GM12878 (cell line): ENCODE results near the gene C10orf71. TPM values are rescaled to one million over a fixed set of nuclear protein-coding genes. Genes with fewer than 3 reads are reported as not detected.

Experiments
- CEBPZ ChIP-seq: fragments of 150-350 bp; IDR thresholded peaks from 2 replicates; pipeline ENCODE4 v1.6.1; 2016; ENCODE audit warnings: low read depth, low read length
- CUX1 ChIP-seq: IDR thresholded peaks from 2 replicates; pipeline ENCODE4 v1.6.1; 2012; ENCODE audit warnings: improper control_type of control experiment, low read depth, low read length; ENCODE audit not compliant: insufficient replicate concordance
- EGR1 ChIP-seq, 2 experiments: IDR thresholded peaks; 1 replicate in 1 of 2; 2 replicates in 1 of 2; pipeline ENCODE4 v1.6.1; 2011 to 2012; ENCODE audit warnings: low read depth in 2 of 2, low read length in 2 of 2, borderline replicate concordance in 1 of 2, mild to moderate bottlenecking in 1 of 2, moderate library complexity in 1 of 2
- GABPA ChIP-seq: IDR thresholded peaks from 2 replicates; pipeline ENCODE4 v1.6.1; 2014; ENCODE audit warnings: antibody characterized with exemption, low read depth, mild to moderate bottlenecking, inconsistent platforms
- NFXL1 ChIP-seq: fragments of 450-650 bp; IDR thresholded peaks from 2 replicates; pipeline ENCODE4 v1.6.1; 2017; ENCODE audit warnings: antibody characterized with exemption, mild to moderate bottlenecking, borderline replicate concordance
- PAX5 ChIP-seq: IDR thresholded peaks from 2 replicates; pipeline ENCODE4 v1.6.1; 2011; ENCODE audit warnings: low read depth, low read length, borderline replicate concordance
- PKNOX1 ChIP-seq: fragments of 450-650 bp; IDR thresholded peaks from 2 replicates; pipeline ENCODE4 v1.6.1; 2016; ENCODE audit warnings: mild to moderate bottlenecking
- POU2F2 ChIP-seq: IDR thresholded peaks from 3 replicates; pipeline ENCODE4 v1.6.1; 2011; ENCODE audit warnings: low read depth, mild to moderate bottlenecking, low read length, borderline replicate concordance
- SREBF1 ChIP-seq: IDR thresholded peaks from 2 replicates; pipeline ENCODE4 v1.6.1; 2012; ENCODE audit warnings: mild to moderate bottlenecking, low read length
- SUZ12 ChIP-seq: fragments of 200-600 bp; sonication (generic); IDR thresholded peaks from one replicate; pipeline ENCODE4 v1.6.1; 2018; ENCODE audit warnings: antibody characterized with exemption, mild to moderate bottlenecking; ENCODE audit not compliant: unreplicated experiment
- TARDBP ChIP-seq: IDR thresholded peaks from 2 replicates; pipeline ENCODE4 v1.6.1; 2016; ENCODE audit warnings: borderline replicate concordance
- ZNF687 ChIP-seq: fragments of 450-650 bp; IDR thresholded peaks from 2 replicates; pipeline ENCODE4 v1.6.1; 2017; ENCODE audit warnings: mild to moderate bottlenecking, moderate library complexity
- polyA plus RNA-seq, 11 experiments: library from polyadenylated mRNA; depleted of rRNA in 4 of 11; unstranded in 6 of 11; stranded (reverse) in 5 of 11; fragments of >200 nt; fragmentation: Nextera tagmentation in 4 of 11; fragmentation: Illumina TruSeq in 1 of 11; extraction: Ambion mirVana in 4 of 11; extraction: Trizol in 1 of 11; gene quantifications; 1 replicate in 1 of 11; 2 replicates in 10 of 11; pipeline versions ENCODE4 v1.2.1 to v1.2.3, GENCODE V29; 2011 to 2016; ENCODE audit warnings: inconsistent platforms in 2 of 11, missing spikeins in 2 of 11, low read depth in 1 of 11
- total RNA-seq, 4 experiments: library from RNA; depleted of rRNA in 3 of 4; stranded (reverse); fragments of >200 nt in 3 of 4; fragmentation: Illumina TruSeq in 1 of 4; extraction: Trizol in 1 of 4; gene quantifications; 2 replicates each; pipeline versions ENCODE4 v1.2.1 to v1.2.3, GENCODE V29; 2013 to 2021

C10orf71 gene
- total and polyA plus RNA-seq, 10 of the 15 experiments (the other 5 are each of a cell fraction or from before 2014, with no cell fraction given) = not detected

- TF ChIP-seq CUX1 (no peak), SREBF1 (no peak), CEBPZ (no peak), EGR1 (IDR thresholded peaks at IDR 0.05; ENCODE audit: borderline replicate concordance in 1 of 2, low read depth in 2 of 2, low read length in 2 of 2) (no peak), POU2F2 (0 out of 3 replicates have a peak, but pooled peaks have one; percentile 46), GABPA (no peak), PKNOX1 (no peak), PAX5 (peak; percentile 55; the same call in 1 of the 2 replicates), NFXL1 (0 out of 2 replicates have a peak, but pooled peaks have one; percentile 54), TARDBP (no peak), ZNF687 (no peak), SUZ12 (no peak)
Observed at GRCh38 chr10:49362596-49363260, 63.8 kb downstream of the C10orf71 start (continued).
